ENCODE data around the gene PAX5.

Gene PAX5

GRCh38 chr9:37029304-37029775 lies 4.7 kb downstream of the PAX5 start:
- Histone ChIP-seq H3K4me3 (ENCODE audit: low read length) (no peak overlapping the region), H3F3A (ENCODE audit: insufficient read depth, low read length) (peaks cover 2% of the 10 kb centered on the region; the same call in 1 of the 2 replicates), H3K79me2 (ENCODE audit: low read length) (no peaks in the 10 kb centered on the region), H3K9me3 (replicated peaks; ENCODE audit: insufficient read depth, low read length) (no peaks in the 10 kb centered on the region), H3K4me2 (ENCODE audit: low read depth, low read length) (peak overlapping the region; percentile 7; the same call in 1 of the 2 replicates), H3K9me2 (replicated peaks; ENCODE audit: insufficient read depth, low read length) (no peaks in the 10 kb centered on the region), H3K9ac (ENCODE audit: low read length) (no peak overlapping the region), H4K20me1 (ENCODE audit: insufficient read depth, low read length) (no peaks in the 10 kb centered on the region), H3K4me1 (ENCODE audit: low read length) (peaks cover 6% of the 10 kb centered on the region; the same call in 1 of the 2 replicates), H2AFZ (ENCODE audit: low read length) (no peak overlapping the region), H3K27ac (ENCODE audit: low read length) (no peak overlapping the region), H3K36me3 (replicated peaks; ENCODE audit: insufficient read depth, low read length) (no peaks in the 10 kb centered on the region), H3K27me3 (replicated peaks; ENCODE audit: insufficient read depth, low read length) (peaks cover 88% of the 10 kb centered on the region)
- TF ChIP-seq CTCF (IDR thresholded peaks at IDR 0.05; ENCODE audit: low read length): no peak
- peak; percentile 21 for TF ChIP-seq EZH2 (optimal IDR thresholded peaks at IDR 0.05; ENCODE audit: low read depth, low read length)
- no peak for DNase-seq

- no peak for TF ChIP-seq EZH2 (optimal IDR thresholded peaks at IDR 0.05; ENCODE audit: low read depth, low read length)
- TF ChIP-seq CTCF (IDR thresholded peaks at IDR 0.05; ENCODE audit: low read length): no peak
- no peak for TF ChIP-seq EZH2phosphoT487 (IDR thresholded peaks at IDR 0.05; ENCODE audit: low read length)
- no peaks in the 10 kb centered on the region for H3K79me2 ChIP-seq (ENCODE audit: low read length)
- no peak overlapping the region for H3K27ac ChIP-seq (ENCODE audit: low read length)
- H3K4me1 ChIP-seq (ENCODE audit: low read length): peaks cover 6% of the 10 kb centered on the region; the same call in 1 of the 2 replicates
- H3K9ac ChIP-seq (ENCODE audit: low read length): no peak overlapping the region
- H3K9me2 ChIP-seq (replicated peaks; ENCODE audit: insufficient read depth, low read length): no peaks in the 10 kb centered on the region
- H3K4me2 ChIP-seq (ENCODE audit: low read depth, low read length): no peak overlapping the region; the same call in 1 of the 2 replicates
- H2AFZ ChIP-seq (ENCODE audit: low read length): no peak overlapping the region
- no peaks in the 10 kb centered on the region for H4K20me1 ChIP-seq (ENCODE audit: insufficient read depth, low read length)
- H3K36me3 ChIP-seq (replicated peaks; ENCODE audit: insufficient read depth, low read length): no peaks in the 10 kb centered on the region
- H3K9me3 ChIP-seq (replicated peaks; ENCODE audit: insufficient read depth, low read length): no peaks in the 10 kb centered on the region
- no peaks in the 10 kb centered on the region for H3F3A ChIP-seq (ENCODE audit: insufficient read depth, low read length)
- H3K4me3 ChIP-seq (ENCODE audit: low read length): no peak overlapping the region; the same call in 1 of the 2 replicates
- H3K27me3 ChIP-seq (replicated peaks; ENCODE audit: insufficient read depth, low read length): peaks cover 88% of the 10 kb centered on the region
- no peak for DNase-seq
Observed at GRCh38 chr9:37028420-37029031, 5.5 kb downstream of the PAX5 start.

- H4K20me1 ChIP-seq (ENCODE audit: insufficient read depth, low read length): no peaks in the 10 kb centered on the region
- peak overlapping the region; percentile 61 for H3K4me3 ChIP-seq (ENCODE audit: low read length)
- H3K27me3 ChIP-seq (replicated peaks; ENCODE audit: insufficient read depth, low read length): peaks cover 88% of the 10 kb centered on the region
- H3K4me2 ChIP-seq (ENCODE audit: low read depth, low read length): peak overlapping the region; percentile 91
- H3K9me3 ChIP-seq (replicated peaks; ENCODE audit: insufficient read depth, low read length): no peaks in the 10 kb centered on the region
- H3K4me1 ChIP-seq (ENCODE audit: low read length): peaks cover 6% of the 10 kb centered on the region; the same call in 1 of the 2 replicates
- no peak overlapping the region for H3K27ac ChIP-seq (ENCODE audit: low read length)
- H3K9me2 ChIP-seq (replicated peaks; ENCODE audit: insufficient read depth, low read length): no peaks in the 10 kb centered on the region
- no peak for TF ChIP-seq EZH2 (optimal IDR thresholded peaks at IDR 0.05; ENCODE audit: low read depth, low read length)
- no peak for TF ChIP-seq EZH2phosphoT487 (IDR thresholded peaks at IDR 0.05; ENCODE audit: low read length)
- TF ChIP-seq CTCF (IDR thresholded peaks at IDR 0.05; ENCODE audit: low read length): no peak
- no peak overlapping the region for H3K9ac ChIP-seq (ENCODE audit: low read length)
- peak; percentile 98 for DNase-seq
- no peaks in the 10 kb centered on the region for H3K79me2 ChIP-seq (ENCODE audit: low read length)
- H2AFZ ChIP-seq (ENCODE audit: low read length): peak overlapping the region; percentile 62
- H3F3A ChIP-seq (ENCODE audit: insufficient read depth, low read length): no peaks in the 10 kb centered on the region
- H3K36me3 ChIP-seq (replicated peaks; ENCODE audit: insufficient read depth, low read length): no peaks in the 10 kb centered on the region
Observed at GRCh38 chr9:37027582-37028419, 6.3 kb downstream of the PAX5 start.
